ENCODE data around the gene NTS. TPM values are rescaled to one million over a fixed set of nuclear protein-coding genes. Genes with fewer than 3 reads are reported as not detected.

Gene NTS
- total RNA-seq, 5 donors from 2014 or later (not counting 1 experiment from before 2014, with no cell fraction given) = not detected

- Histone ChIP-seq H3K36me3 (ENCODE audit: control insufficient read depth in 2 of 2, extremely low read depth in 1 of 2, insufficient read depth in 1 of 2, low read length in 1 of 2) (no peaks in the 10 kb centered on the region), H3K4me1 (ENCODE audit: control insufficient read depth in 1 of 2, extremely low read depth in 1 of 2, insufficient read depth in 2 of 2, low read length in 2 of 2) (no peaks in the 10 kb centered on the region), H3K4me3 (ENCODE audit: control insufficient read depth in 1 of 2, extremely low read depth in 1 of 2, low read length in 1 of 2) (no peak overlapping the region), H3K27me3 (replicated peaks in 1 of 2; ENCODE audit: control insufficient read depth in 2 of 2, extremely low read depth in 1 of 2, insufficient read depth in 2 of 2, low read length in 1 of 2) (no peaks in the 10 kb centered on the region), H3K27ac (ENCODE audit: low read length) (no peak overlapping the region), H3K9me3 (no peaks in the 10 kb centered on the region)
- H3K27me3 Mint-ChIP-seq = peaks cover 0 to 1% of the 10 kb centered on the region in 2 donors
- no peaks in the 10 kb centered on the region for H3K4me1 Mint-ChIP-seq
- peaks cover 0 to 8% (median 4%) of the 10 kb centered on the region in 3 donors for H3K9me3 Mint-ChIP-seq
- ATAC-seq (replicated peaks in 1 of 4) = no peak
- H3K4me3 Mint-ChIP-seq = no peak overlapping the region
- H3K36me3 Mint-ChIP-seq = no peaks in the 10 kb centered on the region
- H3K27ac Mint-ChIP-seq = no peak overlapping the region
- CTCF ChIA-PET = no interaction called here
- 78% methylated on average over 2 of the region's 3 CpGs for WGBS (ENCODE audit: insufficient coverage)
- POLR2A ChIA-PET = no interaction called here
- DNase-seq = no peak
These were observed 17.1 kb upstream of the NTS start for GRCh38 chr12:85856966-85857365.

- H3K36me3 Mint-ChIP-seq = no peaks in the 10 kb centered on the region
- H3K27ac Mint-ChIP-seq = no peak overlapping the region
- no peaks in the 10 kb centered on the region for H3K27me3 Mint-ChIP-seq
- no peak overlapping the region for H3K4me3 ChIP-seq (ENCODE audit: control insufficient read depth in 1 of 2, extremely low read depth in 1 of 2, low read length in 1 of 2)
- DNase-seq (no peak), ATAC-seq (replicated peaks in 1 of 4) (no peak)
- H3K9me3 ChIP-seq = no peaks in the 10 kb centered on the region
- POLR2A ChIA-PET = no interaction called here
- CTCF ChIA-PET = interaction anchor here in 1 of 2 donors (0.6 kb wide), 1 partner anchor 441 kb away, joined by 4 read pairs; no protein-coding TSS in a partner anchor
- no peaks in the 10 kb centered on the region for H3K4me1 Mint-ChIP-seq
- H3K4me3 Mint-ChIP-seq = no peak overlapping the region
- no peak overlapping the region for H3K27ac ChIP-seq (ENCODE audit: low read length)
- no peaks in the 10 kb centered on the region for H3K36me3 ChIP-seq (ENCODE audit: control insufficient read depth in 2 of 2, extremely low read depth in 1 of 2, insufficient read depth in 1 of 2, low read length in 1 of 2)
- H3K27me3 ChIP-seq (replicated peaks in 1 of 2; ENCODE audit: control insufficient read depth in 2 of 2, extremely low read depth in 1 of 2, insufficient read depth in 2 of 2, low read length in 1 of 2) = no peaks in the 10 kb centered on the region
- H3K9me3 Mint-ChIP-seq = no peaks in the 10 kb centered on the region
- H3K4me1 ChIP-seq (ENCODE audit: control insufficient read depth in 1 of 2, extremely low read depth in 1 of 2, insufficient read depth in 2 of 2, low read length in 2 of 2) = no peaks in the 10 kb centered on the region
- WGBS (ENCODE audit: insufficient coverage) = 77% methylated on average over 2 of the region's 6 CpGs
These were observed 8.2 kb upstream of the NTS start for GRCh38 chr12:85865890-85866289.

GRCh38 chr12:85866986-85867776 is 6.9 kb upstream of the NTS start:
- Mint-ChIP-seq H3K27me3 (no peaks in the 10 kb centered on the region), H3K27ac (no peak overlapping the region), H3K36me3 (no peaks in the 10 kb centered on the region), H3K4me3 (no peak overlapping the region), H3K4me1 (no peaks in the 10 kb centered on the region), H3K9me3 (no peaks in the 10 kb centered on the region)
- Histone ChIP-seq H3K9me3 (no peaks in the 10 kb centered on the region), H3K36me3 (ENCODE audit: control insufficient read depth in 2 of 2, extremely low read depth in 1 of 2, insufficient read depth in 1 of 2, low read length in 1 of 2) (no peaks in the 10 kb centered on the region), H3K4me1 (ENCODE audit: control insufficient read depth in 1 of 2, extremely low read depth in 1 of 2, insufficient read depth in 2 of 2, low read length in 2 of 2) (no peaks in the 10 kb centered on the region), H3K27ac (ENCODE audit: low read length) (no peak overlapping the region), H3K27me3 (replicated peaks in 1 of 2; ENCODE audit: control insufficient read depth in 2 of 2, extremely low read depth in 1 of 2, insufficient read depth in 2 of 2, low read length in 1 of 2) (no peaks in the 10 kb centered on the region), H3K4me3 (ENCODE audit: control insufficient read depth in 1 of 2, extremely low read depth in 1 of 2, low read length in 1 of 2) (no peak overlapping the region)
- ATAC-seq (replicated peaks in 1 of 4) (no peak), DNase-seq (peak in 1 of 35 experiments; percentile 9)
- ChIA-PET CTCF (interaction anchor here in 1 of 2 donors (0.6 kb wide), 1 partner anchor 436 kb away, joined by 4 read pairs; no protein-coding TSS in a partner anchor), POLR2A (no interaction called here)
- no CpG with 5 or more reads among the region's 5 CpGs for WGBS (ENCODE audit: insufficient coverage)

GRCh38 chr12:85872497-85873091 is 1.5 kb upstream of the NTS start:
- no peaks in the 10 kb centered on the region for H3K36me3 Mint-ChIP-seq
- no peaks in the 10 kb centered on the region for H3K36me3 ChIP-seq (ENCODE audit: control insufficient read depth in 2 of 2, extremely low read depth in 1 of 2, insufficient read depth in 1 of 2, low read length in 1 of 2)
- H3K4me1 Mint-ChIP-seq = no peaks in the 10 kb centered on the region
- no peak overlapping the region for H3K27ac ChIP-seq (ENCODE audit: low read length)
- no peak overlapping the region for H3K27ac Mint-ChIP-seq
- H3K4me3 ChIP-seq (ENCODE audit: control insufficient read depth in 1 of 2, extremely low read depth in 1 of 2, low read length in 1 of 2) = no peak overlapping the region
- H3K27me3 ChIP-seq (replicated peaks in 1 of 2; ENCODE audit: control insufficient read depth in 2 of 2, extremely low read depth in 1 of 2, insufficient read depth in 2 of 2, low read length in 1 of 2) = no peaks in the 10 kb centered on the region
- no peaks in the 10 kb centered on the region for H3K27me3 Mint-ChIP-seq
- H3K9me3 ChIP-seq = no peaks in the 10 kb centered on the region
- peak in 1 of 35 experiments; percentile 25 for DNase-seq
- CTCF ChIA-PET = interaction anchor here in 1 of 2 donors (0.7 kb wide), 1 partner anchor 35 kb away, joined by 3 read pairs; no protein-coding TSS in a partner anchor
- no CpG with 5 or more reads among the region's 3 CpGs for WGBS (ENCODE audit: insufficient coverage)
- no peaks in the 10 kb centered on the region for H3K9me3 Mint-ChIP-seq
- H3K4me1 ChIP-seq (ENCODE audit: control insufficient read depth in 1 of 2, extremely low read depth in 1 of 2, insufficient read depth in 2 of 2, low read length in 2 of 2) = no peaks in the 10 kb centered on the region
- ATAC-seq (replicated peaks in 1 of 4) = no peak
- no peak overlapping the region for H3K4me3 Mint-ChIP-seq
- POLR2A ChIA-PET = no interaction called here

GRCh38 chr12:85877459-85877858 is 3.4 kb downstream of the NTS start:
- H3K4me3 ChIP-seq (ENCODE audit: control insufficient read depth in 1 of 2, extremely low read depth in 1 of 2, low read length in 1 of 2) = no peak overlapping the region
- H3K27me3 ChIP-seq (replicated peaks in 1 of 2; ENCODE audit: control insufficient read depth in 2 of 2, extremely low read depth in 1 of 2, insufficient read depth in 2 of 2, low read length in 1 of 2) = no peaks in the 10 kb centered on the region
- H3K4me1 ChIP-seq (ENCODE audit: control insufficient read depth in 1 of 2, extremely low read depth in 1 of 2, insufficient read depth in 2 of 2, low read length in 2 of 2) = no peaks in the 10 kb centered on the region
- H3K4me3 Mint-ChIP-seq = no peak overlapping the region
- H3K27me3 Mint-ChIP-seq = no peaks in the 10 kb centered on the region
- H3K27ac Mint-ChIP-seq = no peak overlapping the region
- H3K27ac ChIP-seq (ENCODE audit: low read length) = no peak overlapping the region
- ATAC-seq (replicated peaks in 1 of 4) = no peak
- H3K36me3 ChIP-seq (ENCODE audit: control insufficient read depth in 2 of 2, extremely low read depth in 1 of 2, insufficient read depth in 1 of 2, low read length in 1 of 2) = no peaks in the 10 kb centered on the region
- 60% methylated on average over 1 of the region's 3 CpGs for WGBS (ENCODE audit: insufficient coverage)
- ChIA-PET POLR2A (no interaction called here), CTCF (no interaction called here)
- no peaks in the 10 kb centered on the region for H3K9me3 Mint-ChIP-seq
- DNase-seq = no peak
- H3K4me1 Mint-ChIP-seq = no peaks in the 10 kb centered on the region
- H3K36me3 Mint-ChIP-seq = no peaks in the 10 kb centered on the region
- H3K9me3 ChIP-seq = no peaks in the 10 kb centered on the region

- Mint-ChIP-seq H3K4me3 (no peak overlapping the region), H3K36me3 (no peaks in the 10 kb centered on the region), H3K27ac (no peak overlapping the region), H3K4me1 (no peaks in the 10 kb centered on the region), H3K9me3 (no peaks in the 10 kb centered on the region), H3K27me3 (peaks cover 0 to 5% of the 10 kb centered on the region in 2 donors)
- H3K27ac ChIP-seq (ENCODE audit: low read length) = no peak overlapping the region
- ATAC-seq (replicated peaks in 1 of 4) (no peak), DNase-seq (no peak)
- POLR2A ChIA-PET = no interaction called here
- H3K36me3 ChIP-seq (ENCODE audit: control insufficient read depth in 2 of 2, extremely low read depth in 1 of 2, insufficient read depth in 1 of 2, low read length in 1 of 2) = no peaks in the 10 kb centered on the region
- H3K27me3 ChIP-seq (replicated peaks in 1 of 2; ENCODE audit: control insufficient read depth in 2 of 2, extremely low read depth in 1 of 2, insufficient read depth in 2 of 2, low read length in 1 of 2) = no peaks in the 10 kb centered on the region
- no peak overlapping the region for H3K4me3 ChIP-seq (ENCODE audit: control insufficient read depth in 1 of 2, extremely low read depth in 1 of 2, low read length in 1 of 2)
- H3K9me3 ChIP-seq = no peaks in the 10 kb centered on the region
- CTCF ChIA-PET = no interaction called here
- H3K4me1 ChIP-seq (ENCODE audit: control insufficient read depth in 1 of 2, extremely low read depth in 1 of 2, insufficient read depth in 2 of 2, low read length in 2 of 2) = no peaks in the 10 kb centered on the region
These were observed 9.7 kb downstream of the NTS start for GRCh38 chr12:85883763-85884162.

All from T-cell (primary cell).